ENCODE data around the gene ZHX3. TPM values are rescaled to one million over a fixed set of nuclear protein-coding genes. Genes with fewer than 3 reads are reported as not detected.

Gene ZHX3
- total and polyA plus RNA-seq, 9 of the 15 experiments (the other 6 are each of a cell fraction or from before 2014, with no cell fraction given) = 0.80 to 14.6 (median 4.9) TPM

DNA sequence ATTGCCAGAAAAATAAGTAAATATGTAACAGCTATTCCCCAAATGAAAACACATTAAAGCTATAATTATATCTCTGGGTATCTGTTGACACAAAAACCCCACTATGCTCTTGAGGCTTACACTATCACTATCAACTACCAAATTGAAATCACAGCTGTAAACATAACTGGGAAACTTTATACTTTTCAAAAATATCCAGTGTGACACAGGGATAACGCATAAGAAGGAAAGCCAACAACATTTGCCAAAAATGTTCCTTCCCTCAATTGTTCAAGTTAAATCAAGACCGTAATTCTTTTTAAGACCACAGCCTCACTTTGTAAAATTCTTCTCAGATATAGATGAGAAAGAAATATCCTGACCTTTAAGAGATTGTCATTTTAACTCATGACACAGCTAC is 3.1 kb downstream of the ZHX3 start:
- Histone ChIP-seq H3K9me3 (replicated peaks; ENCODE audit: control insufficient read depth, insufficient read depth, low read depth, low read length) (no peaks in the 10 kb centered on the region), H3K36me3 (ENCODE audit: control insufficient read depth, insufficient read depth, low read length) (peaks cover 5% of the 10 kb centered on the region; the same call in 1 of the 3 replicates), H3K27ac (ENCODE audit: extremely low read depth, low read depth, low read length) (no peak overlapping the region), H3K27me3 (ENCODE audit: control insufficient read depth in 2 of 2, insufficient read depth in 2 of 2, low read length in 2 of 2) (no peaks in the 10 kb centered on the region), H3K4me3 (no peak overlapping the region), H2AFZ (ENCODE audit: low read depth, low read length) (no peak overlapping the region), H3K9me1 (ENCODE audit: control insufficient read depth, insufficient read depth, low read length) (no peaks in the 10 kb centered on the region), H3K4me1 (replicated peaks in 1 of 2; ENCODE audit: control insufficient read depth in 2 of 2, insufficient read depth in 2 of 2, low read length in 2 of 2) (peaks cover 7 to 27% of the 10 kb centered on the region in 2 experiments; a peak in 4 of 5 replicates), H3K9ac (ENCODE audit: insufficient read depth in 1 of 2, low read depth in 2 of 2, low read length in 2 of 2) (no peak overlapping the region), H3K79me2 (ENCODE audit: control insufficient read depth, insufficient read depth, low read length) (peaks cover 36% of the 10 kb centered on the region), H4K20me1 (replicated peaks; ENCODE audit: control insufficient read depth, insufficient read depth, low read length) (no peaks in the 10 kb centered on the region), H3K4me2 (ENCODE audit: insufficient read depth, low read length) (no peak overlapping the region)
- DNase-seq (ENCODE audit: extremely low read depth in 1 of 4, low spot score in 3 of 4) (no peak), FAIRE-seq (no peak), ATAC-seq (no peak)
- TF ChIP-seq PML (IDR thresholded peaks at IDR 0.05; ENCODE audit: low read length) (no peak), NR2F6 (CRISPR knock-in tag; IDR thresholded peaks at IDR 0.05) (no peak)
- TF ChIP-seq, protein P1, sequence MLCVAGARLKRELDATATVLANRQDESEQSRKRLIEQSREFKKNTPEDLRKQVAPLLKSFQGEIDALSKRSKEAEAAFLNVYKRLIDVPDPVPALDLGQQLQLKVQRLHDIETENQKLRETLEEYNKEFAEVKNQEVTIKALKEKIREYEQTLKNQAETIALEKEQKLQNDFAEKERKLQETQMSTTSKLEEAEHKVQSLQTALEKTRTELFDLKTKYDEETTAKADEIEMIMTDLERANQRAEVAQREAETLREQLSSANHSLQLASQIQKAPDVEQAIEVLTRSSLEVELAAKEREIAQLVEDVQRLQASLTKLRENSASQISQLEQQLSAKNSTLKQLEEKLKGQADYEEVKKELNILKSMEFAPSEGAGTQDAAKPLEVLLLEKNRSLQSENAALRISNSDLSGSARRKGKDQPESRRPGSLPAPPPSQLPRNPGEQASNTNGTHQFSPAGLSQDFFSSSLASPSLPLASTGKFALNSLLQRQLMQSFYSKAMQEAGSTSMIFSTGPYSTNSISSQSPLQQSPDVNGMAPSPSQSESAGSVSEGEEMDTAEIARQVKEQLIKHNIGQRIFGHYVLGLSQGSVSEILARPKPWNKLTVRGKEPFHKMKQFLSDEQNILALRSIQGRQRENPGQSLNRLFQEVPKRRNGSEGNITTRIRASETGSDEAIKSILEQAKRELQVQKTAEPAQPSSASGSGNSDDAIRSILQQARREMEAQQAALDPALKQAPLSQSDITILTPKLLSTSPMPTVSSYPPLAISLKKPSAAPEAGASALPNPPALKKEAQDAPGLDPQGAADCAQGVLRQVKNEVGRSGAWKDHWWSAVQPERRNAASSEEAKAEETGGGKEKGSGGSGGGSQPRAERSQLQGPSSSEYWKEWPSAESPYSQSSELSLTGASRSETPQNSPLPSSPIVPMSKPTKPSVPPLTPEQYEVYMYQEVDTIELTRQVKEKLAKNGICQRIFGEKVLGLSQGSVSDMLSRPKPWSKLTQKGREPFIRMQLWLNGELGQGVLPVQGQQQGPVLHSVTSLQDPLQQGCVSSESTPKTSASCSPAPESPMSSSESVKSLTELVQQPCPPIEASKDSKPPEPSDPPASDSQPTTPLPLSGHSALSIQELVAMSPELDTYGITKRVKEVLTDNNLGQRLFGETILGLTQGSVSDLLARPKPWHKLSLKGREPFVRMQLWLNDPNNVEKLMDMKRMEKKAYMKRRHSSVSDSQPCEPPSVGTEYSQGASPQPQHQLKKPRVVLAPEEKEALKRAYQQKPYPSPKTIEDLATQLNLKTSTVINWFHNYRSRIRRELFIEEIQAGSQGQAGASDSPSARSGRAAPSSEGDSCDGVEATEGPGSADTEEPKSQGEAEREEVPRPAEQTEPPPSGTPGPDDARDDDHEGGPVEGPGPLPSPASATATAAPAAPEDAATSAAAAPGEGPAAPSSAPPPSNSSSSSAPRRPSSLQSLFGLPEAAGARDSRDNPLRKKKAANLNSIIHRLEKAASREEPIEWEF (CRISPR knock-in tag; IDR thresholded peaks at IDR 0.05) = no peak
- TF ChIP-seq, protein P2, sequence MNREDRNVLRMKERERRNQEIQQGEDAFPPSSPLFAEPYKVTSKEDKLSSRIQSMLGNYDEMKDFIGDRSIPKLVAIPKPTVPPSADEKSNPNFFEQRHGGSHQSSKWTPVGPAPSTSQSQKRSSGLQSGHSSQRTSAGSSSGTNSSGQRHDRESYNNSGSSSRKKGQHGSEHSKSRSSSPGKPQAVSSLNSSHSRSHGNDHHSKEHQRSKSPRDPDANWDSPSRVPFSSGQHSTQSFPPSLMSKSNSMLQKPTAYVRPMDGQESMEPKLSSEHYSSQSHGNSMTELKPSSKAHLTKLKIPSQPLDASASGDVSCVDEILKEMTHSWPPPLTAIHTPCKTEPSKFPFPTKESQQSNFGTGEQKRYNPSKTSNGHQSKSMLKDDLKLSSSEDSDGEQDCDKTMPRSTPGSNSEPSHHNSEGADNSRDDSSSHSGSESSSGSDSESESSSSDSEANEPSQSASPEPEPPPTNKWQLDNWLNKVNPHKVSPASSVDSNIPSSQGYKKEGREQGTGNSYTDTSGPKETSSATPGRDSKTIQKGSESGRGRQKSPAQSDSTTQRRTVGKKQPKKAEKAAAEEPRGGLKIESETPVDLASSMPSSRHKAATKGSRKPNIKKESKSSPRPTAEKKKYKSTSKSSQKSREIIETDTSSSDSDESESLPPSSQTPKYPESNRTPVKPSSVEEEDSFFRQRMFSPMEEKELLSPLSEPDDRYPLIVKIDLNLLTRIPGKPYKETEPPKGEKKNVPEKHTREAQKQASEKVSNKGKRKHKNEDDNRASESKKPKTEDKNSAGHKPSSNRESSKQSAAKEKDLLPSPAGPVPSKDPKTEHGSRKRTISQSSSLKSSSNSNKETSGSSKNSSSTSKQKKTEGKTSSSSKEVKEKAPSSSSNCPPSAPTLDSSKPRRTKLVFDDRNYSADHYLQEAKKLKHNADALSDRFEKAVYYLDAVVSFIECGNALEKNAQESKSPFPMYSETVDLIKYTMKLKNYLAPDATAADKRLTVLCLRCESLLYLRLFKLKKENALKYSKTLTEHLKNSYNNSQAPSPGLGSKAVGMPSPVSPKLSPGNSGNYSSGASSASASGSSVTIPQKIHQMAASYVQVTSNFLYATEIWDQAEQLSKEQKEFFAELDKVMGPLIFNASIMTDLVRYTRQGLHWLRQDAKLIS (CRISPR knock-in tag; IDR thresholded peaks at IDR 0.05) = no peak
- TF ChIP-seq, protein P3, sequence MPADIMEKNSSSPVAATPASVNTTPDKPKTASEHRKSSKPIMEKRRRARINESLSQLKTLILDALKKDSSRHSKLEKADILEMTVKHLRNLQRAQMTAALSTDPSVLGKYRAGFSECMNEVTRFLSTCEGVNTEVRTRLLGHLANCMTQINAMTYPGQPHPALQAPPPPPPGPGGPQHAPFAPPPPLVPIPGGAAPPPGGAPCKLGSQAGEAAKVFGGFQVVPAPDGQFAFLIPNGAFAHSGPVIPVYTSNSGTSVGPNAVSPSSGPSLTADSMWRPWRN (IDR thresholded peaks at IDR 0.05; ENCODE audit: low read depth) = no peak
- ChIA-PET POLR2A (interaction anchor here (1.6 kb wide), 1 partner anchor 13 kb away, joined by 4 read pairs; no protein-coding TSS in a partner anchor), CTCF (ENCODE audit: low intra/inter-chr PET ratio) (no interaction called here)
- intact Hi-C loops (cut with micrococcal nuclease) (no loop called here), in situ Hi-C loops (cut with MboI) (no loop called here)
- WGBS (ENCODE audit: insufficient coverage, low coverage, missing lambda C conversion rate) = 80% methylated on average over 2 of the region's 2 CpGs
- BruUV-seq (replicated peaks) = no TSS peak
